ENCODE measurements around the gene FRK.

The FRK gene

DNA sequence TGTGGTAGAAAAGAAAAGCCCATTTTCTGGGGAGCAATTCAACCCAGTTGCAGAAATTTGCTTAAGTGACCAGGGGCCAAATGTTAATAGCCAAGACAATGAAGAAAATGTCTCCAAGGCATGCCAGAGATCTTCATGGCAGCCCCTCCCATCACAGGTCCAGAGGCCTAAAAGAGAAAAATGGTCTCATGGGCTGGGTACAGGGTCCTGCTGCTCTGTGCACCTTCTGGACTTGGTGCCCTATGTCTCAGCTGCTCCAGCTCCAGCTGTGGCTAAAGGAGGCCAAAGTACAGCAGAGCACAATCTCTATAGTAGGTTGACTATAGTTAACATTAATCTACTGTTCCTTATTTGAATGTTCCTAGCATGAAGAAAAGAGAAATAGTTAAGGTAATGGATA is 44.7 kb downstream of the FRK start:
- TF ChIP-seq, protein P1, sequence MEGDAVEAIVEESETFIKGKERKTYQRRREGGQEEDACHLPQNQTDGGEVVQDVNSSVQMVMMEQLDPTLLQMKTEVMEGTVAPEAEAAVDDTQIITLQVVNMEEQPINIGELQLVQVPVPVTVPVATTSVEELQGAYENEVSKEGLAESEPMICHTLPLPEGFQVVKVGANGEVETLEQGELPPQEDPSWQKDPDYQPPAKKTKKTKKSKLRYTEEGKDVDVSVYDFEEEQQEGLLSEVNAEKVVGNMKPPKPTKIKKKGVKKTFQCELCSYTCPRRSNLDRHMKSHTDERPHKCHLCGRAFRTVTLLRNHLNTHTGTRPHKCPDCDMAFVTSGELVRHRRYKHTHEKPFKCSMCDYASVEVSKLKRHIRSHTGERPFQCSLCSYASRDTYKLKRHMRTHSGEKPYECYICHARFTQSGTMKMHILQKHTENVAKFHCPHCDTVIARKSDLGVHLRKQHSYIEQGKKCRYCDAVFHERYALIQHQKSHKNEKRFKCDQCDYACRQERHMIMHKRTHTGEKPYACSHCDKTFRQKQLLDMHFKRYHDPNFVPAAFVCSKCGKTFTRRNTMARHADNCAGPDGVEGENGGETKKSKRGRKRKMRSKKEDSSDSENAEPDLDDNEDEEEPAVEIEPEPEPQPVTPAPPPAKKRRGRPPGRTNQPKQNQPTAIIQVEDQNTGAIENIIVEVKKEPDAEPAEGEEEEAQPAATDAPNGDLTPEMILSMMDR (IDR thresholded peaks at IDR 0.05; ENCODE audit: extremely low read depth, missing control alignments): no peak
- no peak for DNase-seq (ENCODE audit: low spot score)

DNA sequence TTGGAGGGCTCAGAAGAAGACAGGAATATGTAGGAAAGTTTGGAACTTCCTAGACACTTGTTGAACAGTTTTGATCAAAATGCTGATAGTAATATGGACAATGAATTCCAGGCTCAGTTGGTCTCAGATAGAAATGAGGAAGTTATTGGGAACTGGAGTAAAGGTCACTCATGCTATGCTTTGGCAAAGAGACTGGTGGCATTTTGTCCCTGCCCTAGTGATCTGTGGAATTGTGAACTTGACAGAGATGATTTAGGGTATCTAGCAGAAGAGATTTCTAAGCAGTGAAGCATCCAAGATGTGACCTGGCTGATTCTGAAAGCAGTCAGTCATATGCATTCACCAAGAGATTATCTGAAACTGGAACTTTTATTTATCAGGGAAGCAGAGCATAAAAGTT is 45.1 kb downstream of the FRK start:
- DNase-seq (ENCODE audit: low spot score): no peak
- TF ChIP-seq, protein P1 (IDR thresholded peaks at IDR 0.05; ENCODE audit: extremely low read depth, missing control alignments): no peak

DNA sequence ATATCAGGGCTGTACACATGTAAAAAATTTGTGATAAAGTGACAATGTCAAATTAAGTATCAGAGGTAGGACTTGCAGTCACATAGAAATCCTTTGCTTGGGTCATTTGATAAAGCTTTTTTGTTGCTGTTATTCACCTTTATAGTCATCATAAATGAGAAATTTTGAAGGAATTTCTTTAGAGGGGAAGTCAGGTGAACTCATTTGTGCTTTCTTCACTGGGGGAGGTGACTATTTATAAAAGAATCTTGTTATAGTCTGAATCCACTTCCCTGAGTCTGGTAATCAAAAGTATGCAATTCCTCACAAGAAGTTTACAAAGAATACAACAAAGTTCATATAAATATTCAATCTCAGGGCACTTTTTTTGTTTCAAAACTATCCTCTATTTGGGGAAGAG is 47.7 kb downstream of the FRK start:
- TF ChIP-seq, protein P1 (IDR thresholded peaks at IDR 0.05; ENCODE audit: extremely low read depth, missing control alignments): no peak
- no peak for DNase-seq (ENCODE audit: low spot score)

DNA sequence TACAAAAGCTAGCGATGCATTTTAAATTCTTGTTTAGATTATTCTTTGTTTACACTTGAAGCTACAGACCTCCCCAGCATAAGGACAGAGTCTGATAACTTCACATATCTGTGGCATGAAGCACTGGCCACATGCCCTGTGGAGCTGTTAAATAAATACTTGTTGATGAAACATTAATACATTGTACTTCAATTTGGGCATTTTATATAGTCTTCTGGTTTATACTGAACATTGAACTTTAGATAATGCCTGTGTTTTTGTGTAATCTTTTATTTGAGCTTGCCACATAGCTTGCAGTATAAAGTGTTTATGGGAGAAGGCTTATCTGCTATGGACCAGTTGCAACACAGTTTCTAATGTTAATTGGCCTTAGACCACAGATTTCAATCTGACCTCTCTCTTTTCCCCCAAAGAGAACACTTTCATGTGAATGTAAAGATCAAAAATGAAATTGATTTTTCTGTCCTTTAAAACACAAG is 48.2 kb downstream of the FRK start:
- TF ChIP-seq, protein P1 (IDR thresholded peaks at IDR 0.05; ENCODE audit: extremely low read depth, missing control alignments): no peak
- DNase-seq (ENCODE audit: low spot score): no peak

DNA sequence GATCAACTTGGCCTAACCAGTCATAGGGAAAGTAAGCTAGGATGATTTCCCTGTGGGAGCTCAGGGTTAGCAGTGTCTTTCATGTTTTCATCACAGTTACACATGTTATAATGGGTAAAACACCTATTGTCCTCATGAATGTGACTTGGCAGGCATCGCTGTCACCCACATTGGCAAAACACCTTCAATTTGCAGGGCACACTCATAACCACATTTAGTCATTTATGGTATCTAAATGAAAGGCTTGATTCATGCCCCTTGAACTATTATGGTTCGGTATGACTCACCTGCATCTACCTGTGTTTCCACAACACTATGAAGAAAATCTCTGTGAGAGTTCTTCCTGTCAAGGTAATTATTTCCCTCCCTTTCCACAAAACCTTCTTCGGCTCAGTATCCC is 49.2 kb downstream of the FRK start:
- DNase-seq (ENCODE audit: low spot score): no peak
- TF ChIP-seq, protein P1 (IDR thresholded peaks at IDR 0.05; ENCODE audit: extremely low read depth, missing control alignments): no peak

DNA sequence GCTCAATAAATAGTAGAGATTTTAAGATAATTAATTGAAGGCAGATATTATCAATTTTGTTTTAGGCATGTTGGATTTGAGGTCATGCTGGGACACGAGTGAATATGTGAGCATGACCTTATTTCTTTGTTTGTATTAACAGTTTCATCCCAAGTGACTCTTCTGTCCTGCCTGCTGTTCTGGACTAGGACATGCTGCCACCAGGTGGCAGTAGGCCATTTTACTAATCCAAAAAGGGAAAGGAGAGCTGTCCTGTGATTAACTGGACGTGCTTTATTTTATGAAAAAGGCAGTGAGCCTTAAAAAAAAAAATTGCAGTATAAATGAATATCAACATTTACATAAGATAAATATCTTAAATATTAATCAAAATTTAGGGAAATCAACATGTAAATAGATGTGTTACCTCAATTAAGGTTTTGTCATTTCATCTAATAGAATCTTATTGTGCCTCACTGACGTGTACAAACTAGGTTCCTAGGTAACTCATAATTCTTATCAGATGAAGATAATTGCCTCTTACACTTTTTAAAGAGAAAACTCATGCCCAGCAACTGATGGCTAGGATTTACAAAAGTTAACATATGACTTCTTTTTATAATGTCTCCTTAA is 49.8 kb downstream of the FRK start:
- TF ChIP-seq, protein P1 (IDR thresholded peaks at IDR 0.05; ENCODE audit: extremely low read depth, missing control alignments): peak; percentile 86
- DNase-seq (ENCODE audit: low spot score): peak; percentile 28

DNA sequence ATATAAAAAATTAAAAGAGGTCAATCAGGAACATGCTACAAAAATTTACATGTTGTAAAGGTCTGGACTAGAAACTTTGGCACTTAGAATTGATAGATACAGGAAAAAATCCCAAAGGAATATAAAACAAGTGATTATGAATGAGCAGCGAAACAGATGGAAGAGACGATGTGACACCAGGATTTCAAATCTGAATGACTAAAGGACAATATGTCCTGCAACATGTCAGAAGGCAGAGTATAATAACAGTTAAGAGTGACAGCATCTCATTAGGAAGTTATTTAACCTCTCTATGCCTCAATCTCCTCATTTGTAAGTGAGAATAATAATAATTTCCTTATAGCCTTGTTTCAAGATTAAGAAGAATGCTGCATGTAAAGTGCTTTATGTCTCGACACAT is 50.3 kb downstream of the FRK start:
- TF ChIP-seq, protein P1 (IDR thresholded peaks at IDR 0.05; ENCODE audit: extremely low read depth, missing control alignments): no peak

More for the DNA sequence above, 50.3 kb downstream of the FRK start:
- no peak for DNase-seq (ENCODE audit: low spot score)
